GM13976 (cell line): ENCODE data around the gene MOB4.
A peak's percentile ranks its signal among the peaks of the same experiment; 100 is the strongest.

Source experiments
- DNase-seq: peaks from one replicate; pipeline ENCODE4 v3.0.0; 2012; ENCODE audit warnings: low spot score
- CTCF ChIP-seq: IDR thresholded peaks from 2 replicates; pipeline ENCODE4 v1.5.1; 2012; ENCODE audit warnings: borderline replicate concordance, mild to moderate bottlenecking; ENCODE audit not compliant: insufficient read depth; ENCODE audit errors: extremely low read depth, missing control alignments, control extremely low read depth
- in situ Hi-C: fragments of 300-500 bp; cut with MboI; formaldehyde crosslinking; loops from one replicate; pipeline ENCODE4 v1.12.0; 2022; ENCODE audit warnings: low sequenced_read_pairs, mixed read lengths, inconsistent platforms; ENCODE audit not compliant: unreplicated experiment

The MOB4 gene

GRCh38 chr2:197495433-197496134, 20.3 kb upstream of the MOB4 start:
- in situ Hi-C loops = no loop called here
- DNase-seq = no peak
- no peak for TF ChIP-seq CTCF

GRCh38 chr2:197496695-197497094, 19.2 kb upstream of the MOB4 start:
- in situ Hi-C loops = no loop called here
- no peak for TF ChIP-seq CTCF
- no peak for DNase-seq

GRCh38 chr2:197497326-197497725, 18.5 kb upstream of the MOB4 start:
- TF ChIP-seq CTCF = no peak
- no peak for DNase-seq
- in situ Hi-C loops = no loop called here

- in situ Hi-C loops = no loop called here
- no peak for TF ChIP-seq CTCF
- no peak for DNase-seq
Measured at GRCh38 chr2:197498235-197498936, 17.5 kb upstream of the MOB4 start.

- in situ Hi-C loops = no loop called here
- DNase-seq = peak; percentile 62
Measured at GRCh38 chr2:197498937-197499593, 16.8 kb upstream of the MOB4 start.

More at GRCh38 chr2:197498937-197499593, 16.8 kb upstream of the MOB4 start:
- no peak for TF ChIP-seq CTCF
